GM21360 (cell line): ENCODE results near the gene MPP4.

Source experiments
- ATAC-seq: cut with Tn5 transposase; IDR thresholded peaks from one replicate; pipeline ENCODE4 v1.9.1; 2021; ENCODE audit warnings: mild to moderate bottlenecking, moderate library complexity; ENCODE audit not compliant: unreplicated experiment

Gene MPP4

GRCh38 chr2:201633661-201634249, 64.7 kb downstream of the MPP4 start:
- ATAC-seq, result no peak

GRCh38 chr2:201631041-201631440, 67.4 kb downstream of the MPP4 start:
- no peak for ATAC-seq

- no peak for ATAC-seq
Measured at GRCh38 chr2:201630577-201630976, 67.9 kb downstream of the MPP4 start.

GRCh38 chr2:201628545-201628944, 69.9 kb downstream of the MPP4 start:
- ATAC-seq, result no peak

GRCh38 chr2:201622306-201622970, 76.0 kb downstream of the MPP4 start:
- no peak for ATAC-seq

- ATAC-seq, result no peak
Measured at GRCh38 chr2:201621293-201621999, 77.0 kb downstream of the MPP4 start.

GRCh38 chr2:201618744-201619662, 79.4 kb downstream of the MPP4 start:
- no peak for ATAC-seq

- ATAC-seq, result no peak
Measured at GRCh38 chr2:201608021-201608420, 90.4 kb downstream of the MPP4 start.

GRCh38 chr2:201607568-201607967, 90.9 kb downstream of the MPP4 start:
- no peak for ATAC-seq

GRCh38 chr2:201600906-201601305, 97.5 kb downstream of the MPP4 start:
- no peak for ATAC-seq

GRCh38 chr2:201597397-201597796, 101.0 kb downstream of the MPP4 start:
- ATAC-seq, result no peak
